ENCODE results near the gene ZNF574.

The ZNF574 gene

GRCh38 chr19:42095814-42096230, 19.9 kb downstream of the ZNF574 start:
- peaks cover 82% of the 10 kb centered on the region for H3K36me3 ChIP-seq (ENCODE audit: control insufficient read depth, low read length)
- H3K9me3 ChIP-seq (ENCODE audit: control insufficient read depth, insufficient read depth, low read length) = no peaks in the 10 kb centered on the region

GRCh38 chr19:42096255-42096837, 20.4 kb downstream of the ZNF574 start:
- Histone ChIP-seq H3K36me3 (ENCODE audit: control insufficient read depth, low read length) (peaks cover 85% of the 10 kb centered on the region), H3K9me2 (replicated peaks; ENCODE audit: control insufficient read depth, low read length) (no peaks in the 10 kb centered on the region), H3K4me3 (ENCODE audit: low read length) (no peak overlapping the region), H3K4me2 (ENCODE audit: low read length) (no peak overlapping the region), H3K27ac (ENCODE audit: low read depth, low read length) (no peak overlapping the region), H3K9me3 (ENCODE audit: control insufficient read depth, insufficient read depth, low read length) (no peaks in the 10 kb centered on the region), H3K79me2 (ENCODE audit: control insufficient read depth, low read length) (no peaks in the 10 kb centered on the region), H4K20me1 (ENCODE audit: control insufficient read depth, insufficient read depth, low read depth, low read length) (no peaks in the 10 kb centered on the region), H3K27me3 (ENCODE audit: control insufficient read depth, low read length) (no peaks in the 10 kb centered on the region), H3F3A (ENCODE audit: control insufficient read depth, insufficient read depth) (0 out of 2 replicates have a peak, but pooled peaks cover 9% of the 10 kb centered on the region), H3K4me1 (ENCODE audit: control insufficient read depth, low read length) (peaks cover 6% of the 10 kb centered on the region; the same call in 1 of the 2 replicates)
- TF ChIP-seq CTCF (IDR thresholded peaks at IDR 0.05; ENCODE audit: low read depth, low read length, poor library complexity, severe bottlenecking) (no peak), EZH2phosphoT487 (IDR thresholded peaks at IDR 0.05; ENCODE audit: borderline replicate concordance, low read length) (no peak)

More at GRCh38 chr19:42095814-42096230, 19.9 kb downstream of the ZNF574 start:
- H3K27ac ChIP-seq (ENCODE audit: low read depth, low read length) = no peak overlapping the region
- TF ChIP-seq EZH2phosphoT487 (IDR thresholded peaks at IDR 0.05; ENCODE audit: borderline replicate concordance, low read length) (no peak), CTCF (IDR thresholded peaks at IDR 0.05; ENCODE audit: low read depth, low read length, poor library complexity, severe bottlenecking) (no peak)
- H3K27me3 ChIP-seq (ENCODE audit: control insufficient read depth, low read length) = no peaks in the 10 kb centered on the region
- H3K4me2 ChIP-seq (ENCODE audit: low read length) = no peak overlapping the region
- H3K79me2 ChIP-seq (ENCODE audit: control insufficient read depth, low read length) = no peaks in the 10 kb centered on the region
- H3F3A ChIP-seq (ENCODE audit: control insufficient read depth, insufficient read depth) = peaks cover 9% of the 10 kb centered on the region; the same call in 1 of the 2 replicates
- H3K4me1 ChIP-seq (ENCODE audit: control insufficient read depth, low read length) = peaks cover 10% of the 10 kb centered on the region; the same call in 1 of the 2 replicates
- no peak overlapping the region for H3K4me3 ChIP-seq (ENCODE audit: low read length)
- H4K20me1 ChIP-seq (ENCODE audit: control insufficient read depth, insufficient read depth, low read depth, low read length) = no peaks in the 10 kb centered on the region
- no peaks in the 10 kb centered on the region for H3K9me2 ChIP-seq (replicated peaks; ENCODE audit: control insufficient read depth, low read length)

- Histone ChIP-seq H3K27ac (ENCODE audit: low read depth, low read length) (no peak overlapping the region), H3K79me2 (ENCODE audit: control insufficient read depth, low read length) (peaks cover 3% of the 10 kb centered on the region; the same call in 1 of the 2 replicates), H3K4me2 (ENCODE audit: low read length) (no peak overlapping the region), H4K20me1 (ENCODE audit: control insufficient read depth, insufficient read depth, low read depth, low read length) (no peaks in the 10 kb centered on the region), H3K9me2 (replicated peaks; ENCODE audit: control insufficient read depth, low read length) (no peaks in the 10 kb centered on the region), H3K4me1 (ENCODE audit: control insufficient read depth, low read length) (no peaks in the 10 kb centered on the region), H3K4me3 (ENCODE audit: low read length) (no peak overlapping the region), H3K27me3 (ENCODE audit: control insufficient read depth, low read length) (no peaks in the 10 kb centered on the region), H3K9me3 (ENCODE audit: control insufficient read depth, insufficient read depth, low read length) (no peaks in the 10 kb centered on the region), H3K36me3 (ENCODE audit: control insufficient read depth, low read length) (peaks cover 83% of the 10 kb centered on the region), H3F3A (ENCODE audit: control insufficient read depth, insufficient read depth) (0 out of 2 replicates have a peak, but pooled peaks cover 9% of the 10 kb centered on the region)
- TF ChIP-seq EZH2phosphoT487 (IDR thresholded peaks at IDR 0.05; ENCODE audit: borderline replicate concordance, low read length) (no peak), CTCF (IDR thresholded peaks at IDR 0.05; ENCODE audit: low read depth, low read length, poor library complexity, severe bottlenecking) (no peak)
These were observed 21.5 kb downstream of the ZNF574 start for GRCh38 chr19:42097461-42097860.

All from DOHH2 (cell line).